DMS53 (cell line): ENCODE measurements around the gene FARS2.

Source experiments
- DNase-seq: peaks from one replicate; lab custom pipeline; 2025; lab: John Stamatoyannopoulos, UW

FARS2 gene

GRCh38 chr6:5507131-5507681, 245.9 kb downstream of the FARS2 start:
- DNase-seq: no peak

- no peak for DNase-seq
Observed at GRCh38 chr6:5509106-5509505, 247.8 kb downstream of the FARS2 start.

- DNase-seq: no peak
Observed at GRCh38 chr6:5510331-5511133, 249.2 kb downstream of the FARS2 start.

GRCh38 chr6:5511954-5512353, 250.6 kb downstream of the FARS2 start:
- DNase-seq: no peak

GRCh38 chr6:5512422-5512821, 251.1 kb downstream of the FARS2 start:
- DNase-seq: no peak

- DNase-seq: peak; percentile 13
Observed at GRCh38 chr6:5513408-5513807, 252.1 kb downstream of the FARS2 start.

GRCh38 chr6:5514353-5514752, 253.0 kb downstream of the FARS2 start:
- no peak for DNase-seq

GRCh38 chr6:5515200-5515599, 253.9 kb downstream of the FARS2 start:
- DNase-seq: no peak

- no peak for DNase-seq
Observed at GRCh38 chr6:5516036-5516435, 254.7 kb downstream of the FARS2 start.

GRCh38 chr6:5517796-5518195, 256.5 kb downstream of the FARS2 start:
- DNase-seq: no peak

- DNase-seq: no peak
Observed at GRCh38 chr6:5518936-5519491, 257.7 kb downstream of the FARS2 start.

GRCh38 chr6:5520796-5521195, 259.5 kb downstream of the FARS2 start:
- no peak for DNase-seq

GRCh38 chr6:5521322-5521721, 260.0 kb downstream of the FARS2 start:
- DNase-seq: no peak

- no peak for DNase-seq
Observed at GRCh38 chr6:5522147-5522546, 260.8 kb downstream of the FARS2 start.

GRCh38 chr6:5524110-5524509, 262.8 kb downstream of the FARS2 start:
- DNase-seq: no peak

- DNase-seq: no peak
Observed at GRCh38 chr6:5525209-5525608, 263.9 kb downstream of the FARS2 start.

- DNase-seq: no peak
Observed at GRCh38 chr6:5529015-5529414, 267.7 kb downstream of the FARS2 start.

GRCh38 chr6:5529733-5530132, 268.4 kb downstream of the FARS2 start:
- no peak for DNase-seq

GRCh38 chr6:5531161-5531560, 269.8 kb downstream of the FARS2 start:
- no peak for DNase-seq

- DNase-seq: no peak
Observed at GRCh38 chr6:5531853-5532375, 270.6 kb downstream of the FARS2 start.

- no peak for DNase-seq
Observed at GRCh38 chr6:5532941-5533340, 271.6 kb downstream of the FARS2 start.

GRCh38 chr6:5534643-5535042, 273.3 kb downstream of the FARS2 start:
- no peak for DNase-seq

GRCh38 chr6:5536644-5537043, 275.3 kb downstream of the FARS2 start:
- no peak for DNase-seq
